Heart right ventricle (tissue), 16 donors: ENCODE results near the gene MMP12. TPM values are rescaled to one million over a fixed set of nuclear protein-coding genes. Genes with fewer than 3 reads are reported as not detected.

ENCODE experiments used
- ATAC-seq, 8 donors: fragments of 200-7000 bp; cut with Tn5 transposase; one replicate each; pipeline ENCODE4 v1.9.1; 2020; ENCODE audit warnings: mild to moderate bottlenecking in 8 of 8, moderate library complexity in 8 of 8, moderate number of reproducible peaks in 1 of 8
- DNase-seq, 2 donors: peaks; one replicate each; pipeline ENCODE4 v3.0.0-alpha.2; 2020
- H3K27ac ChIP-seq, 10 donors: fragments of 200-600 bp; sonication (generic) in 2 of 10; one replicate each; pipeline versions ENCODE4 v1.5.0 to v1.8.0; 2020 to 2022; ENCODE audit warnings: mild to moderate bottlenecking in 3 of 10
- H3K27me3 ChIP-seq, 7 donors: fragments of 200-600 bp; one replicate each; pipeline ENCODE4 v1.8.0; 2021 to 2022; ENCODE audit warnings: mild to moderate bottlenecking in 2 of 7
- H3K36me3 ChIP-seq, 9 donors: fragments of 200-600 bp; sonication (generic) in 1 of 9; one replicate each; pipeline versions ENCODE4 v1.5.0 to v1.8.0; 2020 to 2022; ENCODE audit warnings: mild to moderate bottlenecking in 2 of 9
- H3K4me1 ChIP-seq, 9 donors: fragments of 200-600 bp; sonication (generic) in 1 of 9; one replicate each; pipeline versions ENCODE4 v1.5.0 to v1.8.0; 2020 to 2022; ENCODE audit warnings: mild to moderate bottlenecking in 4 of 9
- H3K4me3 ChIP-seq, 10 donors: fragments of 200-600 bp; sonication (generic) in 2 of 10; one replicate each; pipeline versions ENCODE4 v1.5.0 to v1.8.0; 2020 to 2022; ENCODE audit warnings: mild to moderate bottlenecking in 7 of 10, moderate library complexity in 2 of 10
- H3K9me3 ChIP-seq, 11 donors: fragments of 200-600 bp in 10 of 11; sonication (generic) in 2 of 11; one replicate each; pipeline versions ENCODE4 v1.5.0 to v1.8.0; 2013 to 2022; ENCODE audit warnings: mild to moderate bottlenecking in 2 of 11, control low read depth in 1 of 11, moderate library complexity in 1 of 11
- WGBS, 2 donors: extraction: QIAGEN DNeasy Blood & Tissue Kit; methylation state at CpG; one replicate each; pipeline ENCODE4 v1.1.7; 2013; ENCODE audit warnings: inconsistent platforms in 1 of 2; 5-methylcytosine and 5-hydroxymethylcytosine counted together
- intact Hi-C, 10 donors: fragments of 100-400 bp; cut with DNase I; formaldehyde crosslinking; loops; one replicate each; pipeline versions ENCODE4 v1.11.1 to v1.14.2; 2022
- long read RNA-seq, 3 donors: library from polyadenylated mRNA; unstranded; transcript quantifications; one replicate each; pipeline ENCODE4 v2.0.0, GENCODE V29; 2020 to 2021
- polyA plus RNA-seq, 2 donors: library from polyadenylated mRNA; stranded (reverse); fragments of 200-250 nt; gene quantifications; one replicate each; pipeline ENCODE4 v1.2.3, GENCODE V29; 2013
- total RNA-seq, 10 donors: library from RNA; stranded (reverse); fragmentation: NEBNext Ultra II Directional in 3 of 10; extraction: Animal tissue kit (Norgen Biotek cat#: 25700) in 3 of 10; gene quantifications; one replicate each; pipeline versions ENCODE4 v1.2.1 to v1.2.4, GENCODE V29; 2021 to 2023
- TF ChIP-seq, protein P1 (sequence below), 9 donors: fragments of 200-600 bp; sonication (generic) in 2 of 9; IDR thresholded peaks; one replicate each; pipeline versions ENCODE4 v1.5.0 to v1.8.0; 2021 to 2022; ENCODE audit warnings: antibody characterized with exemption in 9 of 9, mild to moderate bottlenecking in 5 of 9, moderate library complexity in 1 of 9
- donor health status: Arrhythmogenic right ventricular cardiomyopathy.
- donor health status: ischemic (EF 13 %, LVEDD 7.1; RV severe dilation, severe dysfunction).
- donor health status: healthy with polysubstance abuse.
- donor health status: DM: no; HTN: yes; CAD: no.
- donor health status: DM: no; HTN: no; CAD: no.
- donor health status: ischemic (EF 25% LVEDD 6.9; RV normal size, moderate dysfunction).
- donor health status: ischemic (EF 25% LVEDD 5.7; RV mildly dilated, moderate dysfunction).
- donor health status: healthy.
- donor health status: DM: yes; HTN: yes; CAD: no.
- donor health status: Ischemic cardiomyopathy.
- donor health status: ischemic (EF 35%, LVEDD 5.7; RV mildly dilated, moderate dysfunction).
- donor health status: nonischemic (EF 11% LVEDD 7.7; RV severe dilation, severe dysfunction).
- donor health status: DM: yes; HTN: yes; CAD: no.
- donor health status: PGD.
- donor health status: ischemic (EF 29% LVEDD 5.4; RV normal size, mild dysfunction).
- donor health status: nonischemic (EF 23%, LVEDD 6.1; RV moderate dilation, normal function).

The MMP12 gene
- total RNA-seq (under 1 TPM in 1 of 10 donors, not detected in 9; 0.30 TPM), polyA plus RNA-seq (not detected)
- long read RNA-seq, donor 1 = 0 reads
- long read RNA-seq, donor 2 = 0 reads
- long read RNA-seq, donor 3 = 0 reads

DNA sequence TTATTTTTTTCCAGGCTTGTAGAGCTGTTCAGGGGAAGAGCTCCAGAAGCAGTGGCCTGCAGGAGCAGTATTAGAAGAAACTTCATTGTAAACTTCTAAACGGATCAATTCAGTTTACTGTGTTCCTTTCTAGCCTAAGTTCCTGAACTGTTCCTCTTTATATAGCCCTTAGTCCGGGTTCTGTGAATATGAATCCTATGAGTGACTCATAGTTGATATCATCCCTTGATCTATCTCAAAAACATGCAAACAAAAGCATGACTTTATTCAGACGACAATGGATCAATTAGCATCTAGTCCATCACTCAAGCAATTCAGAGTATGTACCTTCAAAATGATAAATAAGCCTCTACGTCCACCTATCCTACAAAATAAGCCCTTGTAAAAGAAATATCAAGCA, at the start of gene MMP12:
Gene MMP12, minus strand, starts transcription at position 131 of the 400 bp plus-strand sequence. Its CDS starts 45 bp downstream, at position 86.
- WGBS, 2 donors = 78 to 83% methylated on average over 4 of the region's 4 CpGs

DNA sequence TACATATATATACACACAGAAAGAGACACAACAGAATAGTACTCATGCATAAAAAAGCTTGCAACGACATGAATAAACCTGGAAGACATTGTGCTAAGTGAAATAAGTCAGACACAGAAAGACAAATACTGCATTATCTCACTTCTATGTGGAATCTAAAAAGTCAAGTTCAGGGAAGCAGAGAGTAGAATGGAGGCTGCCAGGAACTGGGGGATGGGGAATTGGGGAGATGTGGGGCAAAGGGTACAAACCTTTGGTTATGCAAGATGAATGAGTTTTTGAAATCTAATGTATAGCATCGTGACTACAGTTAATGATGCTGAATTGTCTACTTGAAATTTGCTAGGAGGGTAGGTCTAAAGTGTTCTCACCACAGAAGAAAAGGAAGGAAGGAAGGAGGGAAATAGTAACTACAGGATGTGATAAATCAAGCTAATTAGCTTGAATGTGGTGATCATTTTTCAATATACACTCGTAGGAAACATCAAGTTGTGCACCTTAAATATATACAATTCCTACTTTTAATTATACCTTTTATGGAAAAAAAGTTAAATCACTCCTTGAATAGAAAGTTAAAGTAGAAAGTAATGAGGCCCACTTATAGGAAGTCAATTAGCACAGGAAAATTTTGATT, 46.9 kb upstream of the MMP12 start:
- ATAC-seq = no peak
- Histone ChIP-seq H3K4me1 (peaks cover 0 to 24% (median 0%) of the 10 kb centered on the region in 9 donors), H3K9me3 (no peaks in the 10 kb centered on the region), H3K27me3 (peaks cover 0 to 17% (median 0%) of the 10 kb centered on the region in 7 donors), H3K36me3 (no peaks in the 10 kb centered on the region), H3K4me3 (no peak overlapping the region), H3K27ac (no peak overlapping the region)
- no peak for DNase-seq
- TF ChIP-seq, protein P1, sequence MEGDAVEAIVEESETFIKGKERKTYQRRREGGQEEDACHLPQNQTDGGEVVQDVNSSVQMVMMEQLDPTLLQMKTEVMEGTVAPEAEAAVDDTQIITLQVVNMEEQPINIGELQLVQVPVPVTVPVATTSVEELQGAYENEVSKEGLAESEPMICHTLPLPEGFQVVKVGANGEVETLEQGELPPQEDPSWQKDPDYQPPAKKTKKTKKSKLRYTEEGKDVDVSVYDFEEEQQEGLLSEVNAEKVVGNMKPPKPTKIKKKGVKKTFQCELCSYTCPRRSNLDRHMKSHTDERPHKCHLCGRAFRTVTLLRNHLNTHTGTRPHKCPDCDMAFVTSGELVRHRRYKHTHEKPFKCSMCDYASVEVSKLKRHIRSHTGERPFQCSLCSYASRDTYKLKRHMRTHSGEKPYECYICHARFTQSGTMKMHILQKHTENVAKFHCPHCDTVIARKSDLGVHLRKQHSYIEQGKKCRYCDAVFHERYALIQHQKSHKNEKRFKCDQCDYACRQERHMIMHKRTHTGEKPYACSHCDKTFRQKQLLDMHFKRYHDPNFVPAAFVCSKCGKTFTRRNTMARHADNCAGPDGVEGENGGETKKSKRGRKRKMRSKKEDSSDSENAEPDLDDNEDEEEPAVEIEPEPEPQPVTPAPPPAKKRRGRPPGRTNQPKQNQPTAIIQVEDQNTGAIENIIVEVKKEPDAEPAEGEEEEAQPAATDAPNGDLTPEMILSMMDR (IDR thresholded peaks at IDR 0.05) = no peak
- 63 to 64% methylated on average over 3 of the region's 3 CpGs for WGBS, 2 donors
- intact Hi-C loops = no loop called here

More for the DNA sequence above, at the start of gene MMP12:
- H3K9me3 ChIP-seq = no peaks in the 10 kb centered on the region
- no peak for DNase-seq
- H3K36me3 ChIP-seq = no peaks in the 10 kb centered on the region
- intact Hi-C loops = loop anchor here in 1 of 10 donors (10.0 kb wide), 1 partner anchor 60 kb away; no protein-coding TSS in a partner anchor
- no peak within 1 kb of the TSS for H3K27ac ChIP-seq
- TF ChIP-seq, protein P1 (IDR thresholded peaks at IDR 0.05) = no peak
- no peaks in the 10 kb centered on the region for H3K27me3 ChIP-seq
- H3K4me1 ChIP-seq = peaks cover 0 to 6% (median 0%) of the 10 kb centered on the region in 9 donors
- ATAC-seq = no peak
- H3K4me3 ChIP-seq = no peak within 1 kb of the TSS

DNA sequence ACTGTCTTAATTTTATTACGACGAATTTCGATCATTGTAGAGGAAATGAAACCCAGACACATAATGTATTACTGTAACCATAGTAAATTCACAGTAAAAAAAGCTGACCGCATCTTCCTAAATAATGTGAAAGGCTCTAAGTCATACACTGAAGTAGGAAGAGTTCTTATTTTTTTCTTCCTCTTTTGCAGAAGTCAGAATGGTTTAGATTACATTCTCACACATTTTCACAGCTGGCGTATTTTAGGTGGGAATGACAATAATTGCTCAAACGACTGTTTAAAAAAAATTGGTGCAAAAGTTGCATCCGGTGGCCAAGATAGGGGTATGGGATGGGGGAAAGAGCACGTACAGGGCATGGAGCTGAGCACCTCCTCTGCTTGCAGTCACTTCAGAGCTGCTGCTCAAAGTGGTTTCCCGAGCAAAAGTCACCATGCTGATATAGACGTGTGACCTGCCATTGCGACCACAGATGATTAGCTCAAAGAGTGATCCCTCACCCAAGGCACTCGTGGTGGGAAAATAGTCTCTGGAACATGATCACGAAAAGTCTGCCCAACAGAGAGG, 45.4 kb upstream of the MMP12 start:
- H3K27ac ChIP-seq = no peak overlapping the region
- ATAC-seq (peak in 5 of 8 donors; percentile 35 to 67 (median 55)), DNase-seq (no peak)
- intact Hi-C loops = no loop called here
- H3K4me1 ChIP-seq = peaks cover 0 to 17% (median 0%) of the 10 kb centered on the region in 9 donors
- TF ChIP-seq, protein P1 (IDR thresholded peaks at IDR 0.05) = no peak
- 75 to 85% methylated on average over 13 of the region's 13 CpGs for WGBS, 2 donors
- H3K27me3 ChIP-seq = peaks cover 0 to 13% (median 0%) of the 10 kb centered on the region in 7 donors
- no peak overlapping the region for H3K4me3 ChIP-seq
- H3K9me3 ChIP-seq = no peaks in the 10 kb centered on the region
- no peaks in the 10 kb centered on the region for H3K36me3 ChIP-seq

DNA sequence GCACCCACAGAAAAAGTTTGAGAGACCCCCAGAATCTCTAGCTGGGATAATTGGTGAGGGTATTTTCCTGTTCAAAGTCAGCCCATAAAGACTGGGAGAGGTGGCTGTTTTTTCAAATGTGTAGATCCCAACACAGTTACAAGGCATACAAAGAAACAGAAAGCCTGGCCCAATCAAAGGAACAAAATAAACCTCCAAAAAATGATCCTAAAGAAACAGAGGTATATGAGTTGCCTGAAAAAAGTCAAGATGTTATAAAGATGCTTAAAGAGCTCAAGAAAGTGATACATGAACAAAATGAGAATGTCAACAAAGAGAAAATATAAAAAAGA, 40.2 kb upstream of the MMP12 start:
- Histone ChIP-seq H3K4me1 (peaks cover 0 to 4% (median 0%) of the 10 kb centered on the region in 9 donors), H3K4me3 (no peak overlapping the region), H3K9me3 (no peaks in the 10 kb centered on the region), H3K27ac (no peak overlapping the region), H3K36me3 (no peaks in the 10 kb centered on the region), H3K27me3 (peaks cover 0 to 4% (median 0%) of the 10 kb centered on the region in 7 donors)
- TF ChIP-seq, protein P1 (IDR thresholded peaks at IDR 0.05) = no peak
- ATAC-seq (no peak), DNase-seq (no peak)
- intact Hi-C loops = no loop called here
